Body of pancreas (tissue), 4 donors: Measurements from ENCODE around the gene LRCH1. TPM values are rescaled to one million over a fixed set of nuclear protein-coding genes. Genes with fewer than 3 reads are reported as not detected.

Experiments
- ATAC-seq: fragments of 150-250 bp; one replicate; pipeline ENCODE4 v1.9.1; 2016
- DNase-seq, 4 donors: peaks; one replicate each; pipeline ENCODE4 v3.0.0-alpha.2; 2019
- H3K27ac ChIP-seq, 4 donors: fragments of 200-600 bp; sonication (generic); 1 replicate in 3 of 4; 2 replicates in 1 of 4; pipeline versions ENCODE4 v1.5.1 to v1.6.1; 2016 to 2019; ENCODE audit warnings: mild to moderate bottlenecking in 1 of 4, mixed read lengths in 1 of 4, moderate library complexity in 1 of 4
- H3K27me3 ChIP-seq, 2 donors: fragments of 200-600 bp; sonication (generic); one replicate each; pipeline ENCODE4 v1.6.0; 2016; ENCODE audit warnings: mild to moderate bottlenecking in 1 of 2
- H3K36me3 ChIP-seq, 2 donors: fragments of 200-600 bp; sonication (generic); replicated peaks in 1 of 2; 2 replicates each; pipeline ENCODE4 v1.5.1; 2016; ENCODE audit warnings: low read depth in 2 of 2; ENCODE audit not compliant: insufficient read depth in 1 of 2
- H3K4me1 ChIP-seq: fragments of 200-600 bp; sonication (generic); one replicate; pipeline ENCODE4 v1.6.0; 2016
- H3K4me3 ChIP-seq, 2 donors: fragments of 200-600 bp; sonication (generic); 1 replicate in 1 of 2; 2 replicates in 1 of 2; pipeline ENCODE4 v1.5.1; 2016 to 2019
- H3K9me3 ChIP-seq, 3 donors: fragments of 200-600 bp; sonication (generic); 1 replicate in 2 of 3; 2 replicates in 1 of 3; pipeline ENCODE4 v1.5.1; 2016
- POLR2A ChIP-seq, 3 donors: fragments of 450-650 bp; IDR thresholded peaks; one replicate each; pipeline ENCODE4 v1.6.1; 2016; ENCODE audit warnings: antibody characterized with exemption in 3 of 3, mild to moderate bottlenecking in 2 of 3
- WGBS, 2 donors: methylation state at CpG; one replicate each; pipeline ENCODE4 v1.1.5; 2017; 5-methylcytosine and 5-hydroxymethylcytosine counted together
- intact Hi-C: fragments of 100-400 bp; cut with DNase I; formaldehyde crosslinking; loops from one replicate; pipeline ENCODE4 v1.15.1; 2023
- total RNA-seq, 2 donors: library from RNA; depleted of rRNA; stranded (reverse); fragments of >200 nt; gene quantifications; one replicate each; pipeline ENCODE4 v1.1.0, GENCODE V29; 2016
- TF ChIP-seq, protein P1 (sequence below), 7 experiments: fragments of 450-650 bp in 4 of 7; fragments of 200-600 bp in 3 of 7; sonication (generic) in 3 of 7; IDR thresholded peaks; one replicate each; pipeline ENCODE4 v1.5.1; 2016 to 2019; ENCODE audit warnings: antibody characterized with exemption in 7 of 7

The LRCH1 gene
- total RNA-seq, 2 donors from 2014 or later = 7.3 to 8.6 TPM

DNA sequence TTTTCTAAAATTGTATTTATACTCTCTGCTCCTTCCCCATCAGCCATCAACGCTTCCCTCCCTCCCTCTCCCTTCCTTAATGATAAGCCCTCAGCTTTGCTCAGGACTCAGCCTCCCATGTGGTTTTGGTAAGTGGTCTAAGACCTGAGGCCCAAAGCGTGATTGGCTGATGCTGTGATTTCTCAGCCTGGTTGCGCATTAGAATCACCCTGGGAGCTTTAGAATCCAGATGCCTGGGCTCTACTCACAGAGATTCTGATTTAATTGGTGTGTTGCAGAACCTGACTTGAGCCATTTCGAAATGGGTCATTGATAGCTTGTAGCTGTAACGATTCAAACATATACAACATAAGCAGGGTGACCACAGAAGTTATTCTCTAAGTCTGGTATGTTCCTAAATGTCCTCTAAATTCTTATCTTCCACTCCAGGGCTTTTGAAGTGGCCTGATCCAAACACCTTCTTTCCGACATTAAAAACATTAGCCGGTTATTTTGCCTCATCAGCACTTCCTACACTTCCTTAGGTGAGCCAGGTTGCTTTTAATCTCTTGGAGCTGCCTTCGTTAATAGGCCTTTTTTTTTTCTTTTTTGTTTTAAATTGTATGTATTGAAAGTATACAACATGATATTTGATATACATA lies 60.6 kb downstream of the LRCH1 start:
- no peak for ATAC-seq
- no peak overlapping the region for H3K27ac ChIP-seq
- 91 to 94% methylated on average over 8 of the region's 8 CpGs for WGBS, 2 donors

DNA sequence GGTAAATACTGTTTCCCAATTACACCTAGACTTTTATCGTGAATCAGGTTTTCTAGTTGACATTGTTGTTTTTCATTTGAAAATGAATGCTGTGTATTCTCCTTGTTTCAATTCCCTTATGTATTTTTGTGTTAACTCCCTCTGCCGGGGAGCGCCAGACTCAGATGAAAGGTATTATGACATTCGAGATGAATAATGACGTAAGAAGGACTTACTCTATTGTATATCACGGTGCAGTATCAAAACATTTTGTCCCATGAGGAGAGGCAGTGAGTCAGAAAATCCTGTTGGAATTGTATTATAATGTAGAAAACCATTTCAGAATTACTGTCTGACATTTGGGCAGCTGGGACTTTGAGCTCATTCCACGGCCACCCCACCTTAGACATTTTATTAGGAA lies 61.6 kb downstream of the LRCH1 start:
- no peaks in the 10 kb centered on the region for H3K27me3 ChIP-seq
- peaks cover 14% of the 10 kb centered on the region for H3K4me1 ChIP-seq
- TF ChIP-seq, protein P1, sequence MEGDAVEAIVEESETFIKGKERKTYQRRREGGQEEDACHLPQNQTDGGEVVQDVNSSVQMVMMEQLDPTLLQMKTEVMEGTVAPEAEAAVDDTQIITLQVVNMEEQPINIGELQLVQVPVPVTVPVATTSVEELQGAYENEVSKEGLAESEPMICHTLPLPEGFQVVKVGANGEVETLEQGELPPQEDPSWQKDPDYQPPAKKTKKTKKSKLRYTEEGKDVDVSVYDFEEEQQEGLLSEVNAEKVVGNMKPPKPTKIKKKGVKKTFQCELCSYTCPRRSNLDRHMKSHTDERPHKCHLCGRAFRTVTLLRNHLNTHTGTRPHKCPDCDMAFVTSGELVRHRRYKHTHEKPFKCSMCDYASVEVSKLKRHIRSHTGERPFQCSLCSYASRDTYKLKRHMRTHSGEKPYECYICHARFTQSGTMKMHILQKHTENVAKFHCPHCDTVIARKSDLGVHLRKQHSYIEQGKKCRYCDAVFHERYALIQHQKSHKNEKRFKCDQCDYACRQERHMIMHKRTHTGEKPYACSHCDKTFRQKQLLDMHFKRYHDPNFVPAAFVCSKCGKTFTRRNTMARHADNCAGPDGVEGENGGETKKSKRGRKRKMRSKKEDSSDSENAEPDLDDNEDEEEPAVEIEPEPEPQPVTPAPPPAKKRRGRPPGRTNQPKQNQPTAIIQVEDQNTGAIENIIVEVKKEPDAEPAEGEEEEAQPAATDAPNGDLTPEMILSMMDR (IDR thresholded peaks at IDR 0.05) = no peak
- TF ChIP-seq POLR2A (IDR thresholded peaks at IDR 0.05) = no peak
- no peaks in the 10 kb centered on the region for H3K36me3 ChIP-seq
- no peak overlapping the region for H3K27ac ChIP-seq
- intact Hi-C loops = no loop called here
- H3K9me3 ChIP-seq = no peaks in the 10 kb centered on the region
- no peak overlapping the region for H3K4me3 ChIP-seq
- ATAC-seq = no peak
- no peak for DNase-seq
- 79 to 84% methylated on average over 7 of the region's 7 CpGs for WGBS, 2 donors

More for the DNA sequence above, 60.6 kb downstream of the LRCH1 start:
- Histone ChIP-seq H3K9me3 (no peaks in the 10 kb centered on the region), H3K27me3 (no peaks in the 10 kb centered on the region), H3K4me1 (peaks cover 14% of the 10 kb centered on the region), H3K4me3 (no peak overlapping the region), H3K36me3 (no peaks in the 10 kb centered on the region)
- TF ChIP-seq POLR2A (IDR thresholded peaks at IDR 0.05) = no peak
- TF ChIP-seq, protein P1 (IDR thresholded peaks at IDR 0.05) = no peak
- DNase-seq = no peak
- intact Hi-C loops = no loop called here

DNA sequence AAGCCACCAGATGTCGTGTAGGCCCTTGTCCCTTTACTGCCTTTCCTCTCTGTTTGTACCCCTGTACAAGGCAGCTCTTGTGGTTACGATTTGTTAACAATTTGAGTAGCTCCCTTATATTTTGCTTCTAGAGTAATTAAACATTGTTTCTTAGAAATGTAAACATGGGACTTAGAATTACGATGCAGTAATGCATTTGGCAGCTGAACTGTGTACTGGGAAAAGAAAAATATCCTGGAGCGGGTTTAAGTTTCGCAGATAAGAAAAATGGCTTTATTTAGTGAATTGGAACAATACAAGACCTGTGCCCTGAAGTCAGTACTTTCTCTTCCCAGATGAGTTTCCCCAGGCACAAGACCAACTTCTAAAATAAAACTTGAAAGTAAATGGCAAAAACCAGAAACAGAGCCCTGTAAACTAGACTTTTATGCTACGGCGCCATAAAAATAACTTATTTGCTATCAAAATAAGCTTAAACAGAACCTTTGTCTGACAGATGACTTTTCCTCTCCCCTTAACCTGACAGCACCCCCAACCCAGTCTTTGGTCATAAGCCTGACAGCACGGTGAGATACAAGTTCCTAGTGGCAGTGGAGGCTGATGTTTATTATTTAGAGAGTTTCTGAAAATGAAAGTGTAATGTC lies 63.0 kb downstream of the LRCH1 start:
- DNase-seq (no peak), ATAC-seq (peak; percentile 24)
- Histone ChIP-seq H3K27me3 (no peaks in the 10 kb centered on the region), H3K27ac (peak overlapping the region in 3 of 4 donors; percentile 49 to 71 (median 65)), H3K4me3 (no peak overlapping the region), H3K9me3 (no peaks in the 10 kb centered on the region), H3K36me3 (no peaks in the 10 kb centered on the region), H3K4me1 (peaks cover 27% of the 10 kb centered on the region)
- no peak for TF ChIP-seq POLR2A (IDR thresholded peaks at IDR 0.05)
- TF ChIP-seq, protein P1 (IDR thresholded peaks at IDR 0.05) = no peak
- WGBS, 2 donors = 45 to 57% methylated on average over 8 of the region's 8 CpGs
- intact Hi-C loops = no loop called here

DNA sequence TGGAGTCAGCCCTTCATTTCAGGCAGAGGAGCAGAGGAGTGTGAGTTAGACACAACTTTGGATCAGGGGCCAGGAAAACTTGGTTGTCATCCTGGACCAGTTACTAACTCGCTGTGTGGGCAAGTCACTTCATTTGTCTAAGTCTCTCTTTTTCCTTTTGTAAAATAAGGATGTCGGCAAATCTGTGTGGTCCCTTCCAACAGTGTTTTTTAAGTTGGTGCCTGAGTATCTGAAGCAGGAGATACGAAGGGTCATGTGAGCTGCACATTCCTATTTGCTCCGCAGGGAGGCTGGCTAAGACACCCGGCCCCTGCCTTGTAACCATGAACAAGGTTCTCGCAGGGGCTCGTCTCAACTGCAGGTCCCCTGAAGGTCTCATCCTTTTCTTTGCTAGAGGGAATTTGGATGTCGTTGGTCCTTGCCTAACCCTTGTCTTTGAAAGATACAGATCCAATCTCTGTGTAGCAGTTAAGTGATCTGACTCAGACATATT lies 64.3 kb downstream of the LRCH1 start:
- TF ChIP-seq, protein P1 (IDR thresholded peaks at IDR 0.05) = no peak
- no peak for TF ChIP-seq POLR2A (IDR thresholded peaks at IDR 0.05)
- intact Hi-C loops = no loop called here
- Histone ChIP-seq H3K4me3 (no peak overlapping the region), H3K9me3 (no peaks in the 10 kb centered on the region), H3K27ac (no peak overlapping the region), H3K4me1 (peaks cover 40% of the 10 kb centered on the region), H3K36me3 (no peaks in the 10 kb centered on the region), H3K27me3 (no peaks in the 10 kb centered on the region)
- DNase-seq = no peak
- 85 to 91% methylated on average over 8 of the region's 8 CpGs for WGBS, 2 donors
- ATAC-seq = no peak
